Mucosa of stomach (tissue), 1 donor: ENCODE measurements around the gene TEKTIP1.
A peak's percentile ranks its signal among the peaks of the same experiment; 100 is the strongest.
"Not testable (repeated sequence)": the region's sequence is repeated elsewhere in the genome, so short reads cannot be mapped to it uniquely, and the experiment has no call there.

Experiments
- H3K27me3 ChIP-seq: one replicate; pipeline ENCODE4 v1.7.0; 2013; ENCODE audit warnings: mild to moderate bottlenecking, low read length; ENCODE audit not compliant: control insufficient read depth, insufficient read depth
- H3K36me3 ChIP-seq: one replicate; pipeline ENCODE4 v1.7.0; 2013; ENCODE audit warnings: low read length; ENCODE audit not compliant: control insufficient read depth, insufficient read depth
- H3K4me1 ChIP-seq: one replicate; pipeline ENCODE4 v1.7.0; 2013; ENCODE audit warnings: mild to moderate bottlenecking, low read length; ENCODE audit not compliant: control insufficient read depth, insufficient read depth
- H3K4me3 ChIP-seq: one replicate; pipeline ENCODE4 v1.7.0; 2013; ENCODE audit warnings: low read length
- H3K9ac ChIP-seq: one replicate; pipeline ENCODE4 v1.7.0; 2013; ENCODE audit warnings: mild to moderate bottlenecking, low read length, moderate library complexity
- H3K9me3 ChIP-seq: one replicate; pipeline ENCODE4 v1.7.0; 2013; ENCODE audit warnings: mild to moderate bottlenecking, low read length, moderate library complexity; ENCODE audit not compliant: control insufficient read depth
- donor health status: Pancreatic carcinoma.

Gene TEKTIP1

DNA sequence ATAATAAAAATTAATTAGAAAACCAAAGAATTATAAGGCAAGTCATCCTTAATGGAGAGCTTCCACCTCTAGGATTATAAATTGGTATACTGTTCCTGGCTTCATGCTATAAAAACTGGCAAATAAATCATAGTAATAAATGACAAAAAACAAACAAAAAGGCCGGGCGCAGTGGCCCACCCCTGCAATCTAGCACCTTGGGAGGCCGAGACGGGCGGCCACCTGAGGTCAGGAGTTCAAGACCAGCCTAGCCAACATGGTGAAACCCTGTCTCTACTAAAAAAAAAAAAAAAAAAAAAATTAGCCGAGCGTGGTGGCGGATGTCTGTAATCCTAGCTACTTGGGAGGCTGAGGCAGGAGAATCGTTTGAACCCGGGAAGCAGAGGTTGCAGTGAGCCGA, 31.1 kb downstream of the TEKTIP1 start:
- not testable (repeated sequence) for H3K4me3 ChIP-seq, H3K27me3 ChIP-seq, H3K4me1 ChIP-seq, H3K9ac ChIP-seq, H3K36me3 ChIP-seq, H3K9me3 ChIP-seq

DNA sequence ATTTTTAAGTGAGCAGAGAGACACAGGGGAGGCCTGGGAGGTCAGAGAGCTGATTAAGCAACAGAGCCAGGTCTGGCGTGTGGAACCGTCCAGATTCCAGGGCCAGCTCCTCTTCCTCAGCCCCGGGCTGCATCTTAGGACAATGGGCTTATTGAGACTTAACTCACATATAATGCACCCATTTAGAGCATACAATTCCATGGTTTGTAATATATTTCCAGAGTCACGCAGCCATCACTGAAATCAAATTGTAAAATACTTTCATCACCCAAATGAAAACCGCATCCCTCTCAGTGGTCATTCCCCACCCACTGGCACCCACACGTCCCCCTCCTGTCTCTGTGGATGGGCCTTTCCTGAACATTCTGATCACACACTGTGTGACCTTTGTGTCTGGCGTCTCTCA, 31.6 kb downstream of the TEKTIP1 start:
- no peaks in the 10 kb centered on the region for H3K27me3 ChIP-seq
- no peak overlapping the region for H3K4me3 ChIP-seq
- H3K9ac ChIP-seq = no peak overlapping the region
- H3K36me3 ChIP-seq = no peaks in the 10 kb centered on the region
- peaks cover 5% of the 10 kb centered on the region for H3K4me1 ChIP-seq
- no peaks in the 10 kb centered on the region for H3K9me3 ChIP-seq

DNA sequence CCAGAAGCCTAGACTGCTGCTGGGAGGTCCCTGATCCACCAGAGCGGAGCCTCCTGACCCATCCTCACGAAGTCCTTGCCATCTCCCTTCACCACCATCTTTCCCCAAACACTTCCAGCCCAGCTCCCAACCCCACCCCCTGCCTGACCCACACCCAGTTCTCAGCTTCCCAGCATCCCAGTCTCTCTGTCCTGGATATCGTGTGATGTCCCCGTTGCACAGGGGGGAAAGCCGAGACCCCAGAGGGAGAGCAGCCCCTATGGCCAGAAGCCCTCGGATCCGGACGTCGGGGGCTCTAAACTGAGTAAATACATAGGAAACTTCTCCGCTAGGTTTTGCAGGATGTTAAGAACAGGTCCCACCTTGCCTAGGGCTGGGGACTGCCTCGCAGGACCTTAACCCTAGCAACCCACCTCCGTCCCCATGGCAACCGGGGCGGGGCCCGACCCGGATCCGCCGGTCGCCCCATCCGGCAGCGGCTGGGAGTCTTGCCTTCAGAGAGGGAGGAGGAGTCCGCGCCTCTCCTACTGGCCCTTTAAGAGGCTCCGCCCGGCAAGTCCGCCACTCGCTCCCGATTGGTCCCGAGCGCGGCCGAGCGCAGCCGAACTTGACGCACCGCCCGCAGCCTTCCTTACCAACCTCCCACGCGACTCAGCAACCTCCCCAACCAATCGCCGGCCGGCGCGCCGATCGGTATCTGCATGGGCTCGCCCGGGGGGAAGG, 33.3 kb downstream of the TEKTIP1 start:
- Histone ChIP-seq H3K27me3 (no peaks in the 10 kb centered on the region), H3K4me3 (peak overlapping the region; percentile 66), H3K36me3 (no peaks in the 10 kb centered on the region), H3K4me1 (peaks cover 15% of the 10 kb centered on the region), H3K9me3 (no peaks in the 10 kb centered on the region), H3K9ac (peak overlapping the region; percentile 65)

DNA sequence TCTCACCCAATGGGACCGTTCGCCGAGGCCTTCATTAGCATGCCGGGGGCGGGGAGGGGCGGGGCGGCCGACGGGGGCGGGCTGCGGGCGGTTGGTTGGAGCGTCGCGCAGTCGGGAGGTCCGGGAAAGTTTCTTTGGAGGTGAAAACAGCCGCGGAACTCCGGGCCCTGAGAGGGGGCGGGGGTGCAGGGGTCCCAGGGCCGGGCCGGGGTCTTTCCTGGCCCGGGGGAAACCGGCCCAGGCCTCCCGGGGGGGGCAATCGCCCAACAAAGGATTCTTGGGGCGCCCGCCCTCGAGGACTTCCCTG, 33.8 kb downstream of the TEKTIP1 start, which contains the start of gene HMG20B:
Gene HMG20B, plus strand, starts transcription at position 90 of the 307 bp plus-strand sequence. CDS start 366 bp downstream, outside the sequence.
- Histone ChIP-seq H3K9ac (peak within 1 kb of the TSS; percentile 69), H3K4me1 (peaks cover 15% of the 10 kb centered on the region), H3K27me3 (no peaks in the 10 kb centered on the region), H3K4me3 (peak within 1 kb of the TSS; percentile 66), H3K9me3 (no peaks in the 10 kb centered on the region), H3K36me3 (no peaks in the 10 kb centered on the region)

DNA sequence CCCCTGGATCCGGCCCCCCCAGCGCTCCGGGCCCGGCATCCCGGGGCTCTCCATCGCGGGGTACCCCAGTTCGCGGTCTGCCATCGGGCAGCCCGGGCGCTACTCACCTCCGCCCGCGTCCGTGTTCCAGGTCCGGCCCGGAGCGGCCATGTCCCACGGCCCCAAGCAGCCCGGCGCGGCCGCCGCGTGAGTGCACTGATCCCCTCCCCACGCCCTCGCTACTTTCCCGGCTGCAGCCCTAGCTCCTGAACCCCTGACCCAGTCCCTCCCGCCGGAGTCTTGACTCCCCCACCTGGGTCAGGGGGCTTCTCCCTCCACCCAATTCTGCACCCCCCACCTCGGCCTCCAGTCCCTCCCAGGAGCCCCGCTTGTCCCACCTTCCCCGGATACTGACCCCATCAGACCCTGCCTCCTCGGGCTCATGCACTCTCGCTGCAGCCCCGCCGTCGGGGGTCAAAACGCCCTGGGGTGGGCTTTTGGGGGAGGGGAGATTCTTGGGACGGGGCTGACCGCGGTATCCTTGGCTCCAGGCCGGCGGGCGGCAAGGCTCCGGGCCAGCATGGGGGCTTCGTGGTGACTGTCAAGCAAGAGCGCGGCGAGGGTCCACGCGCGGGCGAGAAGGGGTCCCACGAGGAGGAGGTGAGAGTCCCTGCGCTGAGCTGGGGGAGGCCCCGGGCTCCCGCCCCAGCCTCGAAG, 34.3 kb downstream of the TEKTIP1 start:
- Histone ChIP-seq H3K36me3 (no peaks in the 10 kb centered on the region), H3K4me1 (peaks cover 15% of the 10 kb centered on the region), H3K9me3 (no peaks in the 10 kb centered on the region), H3K4me3 (peak overlapping the region; percentile 63), H3K27me3 (no peaks in the 10 kb centered on the region), H3K9ac (peak overlapping the region; percentile 69)

DNA sequence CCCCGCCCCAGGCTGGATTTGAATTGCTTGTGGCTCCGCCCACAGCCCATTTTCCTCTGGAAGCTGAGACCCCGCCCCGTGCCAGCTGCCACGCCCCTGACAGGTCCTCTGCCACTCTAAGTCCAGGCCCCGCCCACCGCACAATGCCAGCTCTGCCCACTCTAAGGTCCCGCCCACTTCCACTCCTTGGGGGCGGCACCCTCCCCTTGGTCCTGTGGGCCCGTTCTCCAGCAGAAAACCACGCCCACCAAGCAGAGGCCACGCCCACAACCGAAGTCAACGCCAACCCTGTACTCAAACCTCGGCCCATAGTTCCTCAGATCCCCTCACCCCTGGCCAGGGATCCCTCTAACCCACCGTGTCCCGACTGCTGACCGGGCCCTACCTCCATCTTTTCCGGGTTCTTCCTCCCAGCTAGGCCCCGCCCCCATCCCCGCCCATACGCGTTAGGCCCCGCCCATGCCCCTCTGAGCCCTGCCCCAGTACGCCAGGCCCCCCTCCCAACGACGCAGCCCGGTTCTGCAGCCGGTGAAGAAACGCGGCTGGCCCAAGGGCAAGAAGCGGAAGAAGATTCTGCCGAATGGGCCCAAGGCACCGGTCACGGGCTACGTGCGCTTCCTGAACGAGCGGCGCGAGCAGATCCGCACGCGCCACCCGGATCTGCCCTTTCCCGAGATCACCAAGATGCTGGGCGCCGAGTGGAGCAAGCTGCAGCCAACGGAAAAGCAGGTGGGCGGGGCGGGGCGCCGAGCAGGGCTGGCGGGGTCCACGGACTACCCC, 35.1 kb downstream of the TEKTIP1 start:
- Histone ChIP-seq H3K9ac (peak overlapping the region; percentile 69), H3K4me1 (peaks cover 15% of the 10 kb centered on the region), H3K9me3 (no peaks in the 10 kb centered on the region), H3K4me3 (peak overlapping the region; percentile 63), H3K27me3 (no peaks in the 10 kb centered on the region), H3K36me3 (no peaks in the 10 kb centered on the region)

DNA sequence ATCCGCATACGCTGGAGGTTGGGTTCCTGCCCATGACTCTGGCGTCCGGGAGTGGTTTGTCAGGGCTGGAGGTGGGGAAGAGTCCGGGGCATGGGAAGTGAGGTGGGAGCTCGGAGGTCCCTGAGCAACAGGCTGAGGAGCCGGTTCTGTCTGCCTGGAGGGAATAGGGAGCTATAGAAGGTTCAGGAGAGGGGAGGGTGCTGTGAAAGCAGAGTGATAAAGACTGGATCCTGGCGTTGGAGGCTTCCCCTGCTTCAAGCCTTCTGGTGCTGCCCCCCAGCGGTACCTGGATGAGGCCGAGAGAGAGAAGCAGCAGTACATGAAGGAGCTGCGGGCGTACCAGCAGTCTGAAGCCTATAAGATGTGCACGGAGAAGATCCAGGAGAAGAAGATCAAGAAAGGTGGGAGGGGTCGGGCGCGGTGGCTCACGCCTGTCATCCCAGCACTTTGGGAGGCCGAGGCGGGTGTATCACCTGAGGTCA, 36.3 kb downstream of the TEKTIP1 start:
- no peaks in the 10 kb centered on the region for H3K9me3 ChIP-seq

DNA sequence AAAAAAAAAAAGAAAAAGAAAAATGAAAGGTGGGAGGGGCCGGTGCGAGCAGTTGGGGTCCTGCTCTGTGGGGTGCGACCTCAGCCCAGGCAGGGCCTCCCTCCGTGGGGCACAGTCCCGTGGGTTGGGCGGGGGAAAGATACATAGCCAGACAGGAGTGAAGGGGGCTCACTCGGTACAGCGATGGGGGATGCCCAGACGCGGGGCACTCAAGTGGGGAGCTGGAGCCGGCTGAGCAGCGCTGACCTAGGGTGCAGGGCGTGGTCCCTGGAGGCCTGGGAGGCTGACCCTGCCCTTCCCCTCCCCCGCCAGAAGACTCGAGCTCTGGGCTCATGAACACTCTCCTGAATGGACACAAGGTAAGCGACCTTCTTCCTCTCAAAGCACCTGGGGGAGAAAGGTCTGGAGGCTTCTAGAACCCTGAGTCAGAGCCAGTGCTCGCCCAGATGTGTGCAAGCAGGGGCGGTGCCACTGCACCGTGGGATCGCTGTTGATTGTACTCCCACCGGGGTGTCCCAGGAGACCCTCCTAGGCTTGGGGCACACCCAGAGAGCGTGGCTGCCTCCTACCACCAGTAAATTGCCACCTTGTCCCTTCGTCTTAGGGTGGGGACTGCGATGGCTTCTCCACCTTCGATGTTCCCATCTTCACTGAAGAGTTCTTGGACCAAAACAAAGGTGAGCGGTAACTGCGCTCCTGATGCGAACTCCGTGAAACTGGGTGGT, 37.1 kb downstream of the TEKTIP1 start:
- no peaks in the 10 kb centered on the region for H3K27me3 ChIP-seq
- no peaks in the 10 kb centered on the region for H3K9me3 ChIP-seq
- no peak overlapping the region for H3K9ac ChIP-seq
- no peaks in the 10 kb centered on the region for H3K36me3 ChIP-seq
- peaks cover 15% of the 10 kb centered on the region for H3K4me1 ChIP-seq
- H3K4me3 ChIP-seq = no peak overlapping the region

More for the DNA sequence above, 36.3 kb downstream of the TEKTIP1 start:
- Histone ChIP-seq H3K36me3 (no peaks in the 10 kb centered on the region), H3K27me3 (no peaks in the 10 kb centered on the region), H3K4me3 (no peak overlapping the region), H3K4me1 (peaks cover 15% of the 10 kb centered on the region), H3K9ac (no peak overlapping the region)

DNA sequence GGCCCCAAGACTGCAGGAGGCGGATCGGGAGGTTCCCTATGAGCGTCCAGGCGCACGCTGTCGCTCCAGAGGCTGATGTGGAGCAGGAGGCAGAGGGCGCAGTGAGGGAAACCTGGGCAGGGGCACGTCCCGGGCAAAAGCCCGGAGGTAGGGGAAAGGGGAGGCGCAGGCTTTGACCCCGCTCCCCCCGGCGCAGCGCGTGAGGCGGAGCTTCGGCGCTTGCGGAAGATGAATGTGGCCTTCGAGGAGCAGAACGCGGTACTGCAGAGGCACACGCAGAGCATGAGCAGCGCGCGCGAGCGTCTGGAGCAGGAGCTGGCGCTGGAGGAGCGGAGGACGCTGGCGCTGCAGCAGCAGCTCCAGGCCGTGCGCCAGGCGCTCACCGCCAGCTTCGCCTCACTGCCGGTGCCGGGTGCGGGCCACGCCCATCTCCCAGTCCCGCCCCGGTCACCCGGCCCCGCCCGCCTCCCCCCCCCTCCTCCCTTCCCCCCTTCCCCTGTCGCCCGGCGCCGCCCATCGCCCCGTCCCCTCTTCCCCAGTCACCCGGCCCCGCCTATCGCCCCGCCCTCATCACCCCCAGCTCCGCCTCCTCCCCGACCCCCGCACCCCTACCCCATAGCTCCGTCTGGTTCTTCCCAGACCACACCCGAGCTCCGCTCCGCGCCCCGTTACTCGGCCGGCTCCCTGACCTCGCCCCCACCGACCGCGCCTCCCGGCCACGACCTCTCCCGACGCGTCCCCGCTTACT, 37.9 kb downstream of the TEKTIP1 start:
- H3K36me3 ChIP-seq = no peaks in the 10 kb centered on the region
- H3K9me3 ChIP-seq = no peaks in the 10 kb centered on the region
- no peaks in the 10 kb centered on the region for H3K27me3 ChIP-seq
- H3K4me1 ChIP-seq = peaks cover 15% of the 10 kb centered on the region
- no peak overlapping the region for H3K4me3 ChIP-seq
- H3K9ac ChIP-seq = no peak overlapping the region

DNA sequence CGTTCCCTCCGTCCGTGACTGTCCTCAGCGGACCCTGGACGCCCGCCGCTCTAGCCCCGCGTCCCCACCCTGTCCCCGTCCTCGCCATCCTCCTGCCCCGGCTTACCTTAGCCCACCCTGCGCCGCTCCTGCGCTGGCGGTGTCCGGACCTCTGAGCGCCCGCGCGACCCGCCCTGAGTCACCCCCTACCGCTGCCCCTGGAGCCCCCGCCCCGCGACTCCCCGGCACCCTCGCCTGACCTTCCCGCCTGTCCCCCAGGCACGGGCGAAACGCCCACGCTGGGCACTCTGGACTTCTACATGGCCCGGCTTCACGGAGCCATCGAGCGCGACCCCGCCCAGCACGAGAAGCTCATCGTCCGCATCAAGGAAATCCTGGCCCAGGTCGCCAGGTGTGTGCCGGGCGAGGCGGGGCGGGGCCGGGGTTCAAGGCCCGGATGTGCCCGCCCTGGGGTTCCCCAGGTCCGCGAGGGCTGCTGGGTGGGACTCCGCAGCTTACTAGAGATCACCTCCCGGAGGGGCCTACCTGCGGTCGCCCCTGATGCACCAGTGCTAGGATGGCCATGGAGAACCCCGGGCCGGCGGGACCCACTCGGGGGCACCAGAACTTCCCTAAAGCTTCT, 38.9 kb downstream of the TEKTIP1 start:
- no peaks in the 10 kb centered on the region for H3K27me3 ChIP-seq
- H3K4me1 ChIP-seq = peaks cover 10% of the 10 kb centered on the region
- H3K9ac ChIP-seq = no peak overlapping the region
- no peaks in the 10 kb centered on the region for H3K9me3 ChIP-seq
- no peaks in the 10 kb centered on the region for H3K36me3 ChIP-seq
- H3K4me3 ChIP-seq = no peak overlapping the region

DNA sequence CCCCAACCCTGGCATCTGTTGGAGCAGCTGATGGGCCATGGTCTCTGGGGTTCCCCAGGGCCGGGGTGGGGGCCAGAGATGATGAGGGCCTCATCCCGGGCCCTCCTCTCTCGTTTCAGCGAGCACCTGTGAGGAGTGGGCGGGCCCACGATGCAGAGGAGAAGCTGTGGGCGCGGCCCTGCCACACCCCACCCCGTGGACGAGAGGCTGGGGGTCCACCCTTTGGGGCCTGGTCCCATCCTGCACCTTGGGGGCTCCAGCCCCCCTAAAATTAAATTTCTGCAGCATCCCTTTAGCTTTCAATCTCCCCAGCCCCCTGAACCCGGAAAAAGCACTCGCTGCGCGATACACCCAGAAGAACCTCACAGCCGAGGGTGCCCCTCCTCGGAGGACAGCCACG, 39.4 kb downstream of the TEKTIP1 start:
- H3K9ac ChIP-seq = no peak overlapping the region
- peaks cover 10% of the 10 kb centered on the region for H3K4me1 ChIP-seq
- no peaks in the 10 kb centered on the region for H3K9me3 ChIP-seq
- H3K36me3 ChIP-seq = no peaks in the 10 kb centered on the region
- no peaks in the 10 kb centered on the region for H3K27me3 ChIP-seq
- no peak overlapping the region for H3K4me3 ChIP-seq
